H9 (cell line): Measurements from ENCODE around the gene DIP2A. TPM values are rescaled to one million over a fixed set of nuclear protein-coding genes. Genes with fewer than 3 reads are reported as not detected.

Experiments used
- DNase-seq: peaks from one replicate; pipeline ENCODE4 v3.0.0-alpha.2; 2017
- H2AFZ ChIP-seq: one replicate; pipeline ENCODE4 v1.6.1; 2013; ENCODE audit warnings: mild to moderate bottlenecking, low read length, control low read depth, moderate library complexity
- H2AK5ac ChIP-seq: 2 replicates; pipeline ENCODE4 v1.6.1; 2013; ENCODE audit warnings: low read length, control low read depth, mixed read lengths; ENCODE audit not compliant: insufficient read length
- H2BK120ac ChIP-seq: one replicate; pipeline ENCODE4 v1.6.1; 2013; ENCODE audit warnings: low read depth, mild to moderate bottlenecking, low read length, control low read depth, inconsistent platforms; ENCODE audit not compliant: poor library complexity, severe bottlenecking
- H2BK12ac ChIP-seq: 2 replicates; pipeline ENCODE4 v1.6.1; 2013; ENCODE audit warnings: low read length, control low read depth, mixed read lengths, low read depth; ENCODE audit not compliant: insufficient read length
- H2BK15ac ChIP-seq: 2 replicates; pipeline ENCODE4 v1.6.1; 2013; ENCODE audit warnings: low read depth, low read length, control low read depth
- H2BK20ac ChIP-seq: one replicate; pipeline ENCODE4 v1.6.1; 2013; ENCODE audit warnings: low read depth, mild to moderate bottlenecking, low read length, control low read depth, inconsistent platforms; ENCODE audit not compliant: poor library complexity, severe bottlenecking
- H2BK5ac ChIP-seq: 2 replicates; pipeline ENCODE4 v1.6.1; 2013; ENCODE audit warnings: low read length, control low read depth, mixed read lengths; ENCODE audit not compliant: insufficient read length
- H3K14ac ChIP-seq: 2 replicates; pipeline ENCODE4 v1.6.1; 2013; ENCODE audit warnings: low read length, control low read depth; ENCODE audit not compliant: insufficient read depth
- H3K18ac ChIP-seq: 2 replicates; pipeline ENCODE4 v1.6.1; 2013; ENCODE audit warnings: low read depth, mild to moderate bottlenecking, mixed read lengths, low read length, control low read depth; ENCODE audit not compliant: insufficient read length
- H3K23ac ChIP-seq: 2 replicates; pipeline ENCODE4 v1.6.1; 2013; ENCODE audit warnings: low read length, control low read depth, mixed read lengths, low read depth; ENCODE audit not compliant: insufficient read length
- H3K23me2 ChIP-seq: 2 replicates; pipeline ENCODE4 v1.6.1; 2013; ENCODE audit warnings: low read depth, mild to moderate bottlenecking, mixed read lengths, low read length, control low read depth; ENCODE audit not compliant: insufficient read length, poor library complexity, severe bottlenecking
- H3K27ac ChIP-seq: 2 replicates; pipeline ENCODE4 v1.5.1; 2013; ENCODE audit warnings: low read length, control low read depth, mixed read lengths, low read depth; ENCODE audit not compliant: insufficient read length
- H3K27me3 ChIP-seq: 2 replicates; pipeline ENCODE4 v1.6.1; 2013; ENCODE audit warnings: low read length, control low read depth, inconsistent platforms; ENCODE audit not compliant: insufficient read depth
- H3K4ac ChIP-seq: 2 replicates; pipeline ENCODE4 v1.6.1; 2013; ENCODE audit warnings: low read depth, mild to moderate bottlenecking, control low read depth, inconsistent platforms, low read length, moderate library complexity
- H3K4me1 ChIP-seq: 2 replicates; pipeline ENCODE4 v1.6.1; 2013; ENCODE audit warnings: low read length, control low read depth, inconsistent platforms; ENCODE audit not compliant: insufficient read depth
- H3K4me2 ChIP-seq: 2 replicates; pipeline ENCODE4 v1.6.1; 2013; ENCODE audit warnings: low read length, control low read depth, mixed read lengths; ENCODE audit not compliant: insufficient read length, insufficient read depth
- H3K56ac ChIP-seq: 2 replicates; pipeline ENCODE4 v1.6.1; 2013; ENCODE audit warnings: low read depth, mild to moderate bottlenecking, mixed read lengths, low read length, control low read depth; ENCODE audit not compliant: insufficient read length
- H3K79me1 ChIP-seq: 2 replicates; pipeline ENCODE4 v1.6.1; 2013; ENCODE audit warnings: low read depth, mild to moderate bottlenecking, moderate library complexity, low read length, control low read depth, inconsistent platforms; ENCODE audit not compliant: insufficient read depth, poor library complexity, severe bottlenecking
- H3K79me2 ChIP-seq: 2 replicates; pipeline ENCODE4 v1.6.1; 2013; ENCODE audit warnings: low read length, control low read depth, inconsistent platforms; ENCODE audit not compliant: insufficient read depth
- H3K9ac ChIP-seq: 2 replicates; pipeline ENCODE4 v1.6.1; 2013; ENCODE audit warnings: low read length, control low read depth, mixed read lengths; ENCODE audit not compliant: insufficient read length; ENCODE audit errors: extremely low read depth
- H3K9me3 ChIP-seq: one replicate; pipeline ENCODE4 v1.6.1; 2013; ENCODE audit warnings: low read depth, low read length, inconsistent platforms; ENCODE audit not compliant: control insufficient read depth
- H3T11ph ChIP-seq: one replicate; pipeline ENCODE4 v1.6.1; 2013; ENCODE audit warnings: mild to moderate bottlenecking, low read length, control low read depth, inconsistent platforms
- H4K20me1 ChIP-seq: one replicate; pipeline ENCODE4 v1.6.1; 2013; ENCODE audit not compliant: control insufficient read depth, insufficient read length, insufficient read depth
- H4K5ac ChIP-seq: 2 replicates; pipeline ENCODE4 v1.6.1; 2013; ENCODE audit warnings: low read depth, mild to moderate bottlenecking, mixed read lengths, low read length, control low read depth; ENCODE audit not compliant: insufficient read length
- H4K8ac ChIP-seq: replicated peaks from 2 replicates; pipeline ENCODE4 v1.6.1; 2013; ENCODE audit warnings: low read length, control low read depth, mixed read lengths, low read depth; ENCODE audit not compliant: insufficient read length
- H4K91ac ChIP-seq: 2 replicates; pipeline ENCODE4 v1.6.1; 2013; ENCODE audit warnings: low read depth, mild to moderate bottlenecking, moderate library complexity, mixed read lengths, low read length, control low read depth; ENCODE audit not compliant: insufficient read length
- H3K27ac Mint-ChIP-seq, 3 experiments: 2 replicates in 2 of 3; 3 replicates in 1 of 3; pipeline ENCODE4 v1.8.0; 2020 to 2021; ENCODE audit warnings: mixed read lengths in 3 of 3, mild to moderate bottlenecking in 1 of 3, moderate library complexity in 1 of 3
- H3K27me3 Mint-ChIP-seq: 2 replicates; pipeline ENCODE4 v1.8.0; 2021; ENCODE audit warnings: low read depth, mild to moderate bottlenecking, moderate library complexity, mixed read lengths
- H3K36me3 Mint-ChIP-seq, 3 experiments: 2 replicates in 2 of 3; 3 replicates in 1 of 3; pipeline ENCODE4 v1.8.0; 2020 to 2021; ENCODE audit warnings: low read depth in 3 of 3, mixed read lengths in 3 of 3; ENCODE audit not compliant: insufficient read depth in 1 of 3
- H3K4me1 Mint-ChIP-seq, 2 experiments: 2 replicates each; pipeline ENCODE4 v1.8.0; 2020; ENCODE audit warnings: mixed read lengths in 2 of 2
- H3K4me3 Mint-ChIP-seq, 2 experiments: 2 replicates in 1 of 2; 3 replicates in 1 of 2; pipeline ENCODE4 v1.8.0; 2020 to 2021; ENCODE audit warnings: mild to moderate bottlenecking in 2 of 2, mixed read lengths in 2 of 2, moderate library complexity in 1 of 2
- H3K9me3 Mint-ChIP-seq, 2 experiments: 2 replicates in 1 of 2; 3 replicates in 1 of 2; pipeline ENCODE4 v1.8.0; 2020; ENCODE audit warnings: mild to moderate bottlenecking in 2 of 2, mixed read lengths in 2 of 2, moderate library complexity in 1 of 2
- WGBS: extraction: QIAGEN DNeasy Blood & Tissue Kit; methylation state at CpG from one replicate; pipeline ENCODE4 v1.1.7; 2013; ENCODE audit warnings: missing lambda C conversion rate, low lambda C conversion rate, mixed read lengths; ENCODE audit not compliant: insufficient read length; ENCODE audit errors: extremely low coverage; 5-methylcytosine and 5-hydroxymethylcytosine counted together
- total RNA-seq: library from RNA; stranded (reverse); gene quantifications from 2 replicates; pipeline ENCODE4 v1.2.1, GENCODE V29; 2021
- TF ChIP-seq, protein P1 (sequence below): fragments of 200-600 bp; sonication (generic); conservative IDR thresholded peaks from 3 replicates; pipeline ENCODE4 v1.8.0; 2021; ENCODE audit warnings: antibody characterized with exemption, mild to moderate bottlenecking

DIP2A gene
- total RNA-seq, 1 experiment from 2014 or later, result 25.2 TPM

- Histone ChIP-seq H3K27me3 (no peaks in the 10 kb centered on the region), H2BK120ac (no peak overlapping the region), H4K8ac (no peak overlapping the region), H3K56ac (no peak overlapping the region), H3K4ac (no peak overlapping the region), H2AFZ (no peak overlapping the region), H3K18ac (no peak overlapping the region), H3K23ac (no peak overlapping the region), H3K14ac (peak overlapping the region; percentile 47; the same call in 1 of the 2 replicates), H2AK5ac (no peak overlapping the region), H2BK15ac (no peak overlapping the region), H3K27ac (no peak overlapping the region), H3K23me2 (no peaks in the 10 kb centered on the region), H3K79me2 (no peaks in the 10 kb centered on the region), H3K9ac (no peak overlapping the region), H3K79me1 (no peaks in the 10 kb centered on the region), H3K4me2 (no peak overlapping the region), H4K20me1 (no peaks in the 10 kb centered on the region), H4K91ac (no peak overlapping the region), H3K4me1 (no peaks in the 10 kb centered on the region), H2BK12ac (no peak overlapping the region), H2BK5ac (no peak overlapping the region), H3T11ph (no peak overlapping the region), H4K5ac (no peak overlapping the region), H3K9me3 (no peaks in the 10 kb centered on the region), H2BK20ac (no peak overlapping the region)
- H3K36me3 Mint-ChIP-seq, result peaks cover 3 to 17% (median 16%) of the 10 kb centered on the region in 3 experiments; a peak in 5 of 7 replicates
- no peak overlapping the region for H3K4me3 Mint-ChIP-seq
- TF ChIP-seq, protein P1, sequence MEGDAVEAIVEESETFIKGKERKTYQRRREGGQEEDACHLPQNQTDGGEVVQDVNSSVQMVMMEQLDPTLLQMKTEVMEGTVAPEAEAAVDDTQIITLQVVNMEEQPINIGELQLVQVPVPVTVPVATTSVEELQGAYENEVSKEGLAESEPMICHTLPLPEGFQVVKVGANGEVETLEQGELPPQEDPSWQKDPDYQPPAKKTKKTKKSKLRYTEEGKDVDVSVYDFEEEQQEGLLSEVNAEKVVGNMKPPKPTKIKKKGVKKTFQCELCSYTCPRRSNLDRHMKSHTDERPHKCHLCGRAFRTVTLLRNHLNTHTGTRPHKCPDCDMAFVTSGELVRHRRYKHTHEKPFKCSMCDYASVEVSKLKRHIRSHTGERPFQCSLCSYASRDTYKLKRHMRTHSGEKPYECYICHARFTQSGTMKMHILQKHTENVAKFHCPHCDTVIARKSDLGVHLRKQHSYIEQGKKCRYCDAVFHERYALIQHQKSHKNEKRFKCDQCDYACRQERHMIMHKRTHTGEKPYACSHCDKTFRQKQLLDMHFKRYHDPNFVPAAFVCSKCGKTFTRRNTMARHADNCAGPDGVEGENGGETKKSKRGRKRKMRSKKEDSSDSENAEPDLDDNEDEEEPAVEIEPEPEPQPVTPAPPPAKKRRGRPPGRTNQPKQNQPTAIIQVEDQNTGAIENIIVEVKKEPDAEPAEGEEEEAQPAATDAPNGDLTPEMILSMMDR, result no peak
- WGBS, result no CpG with 5 or more reads among the region's 2 CpGs
- no peaks in the 10 kb centered on the region for H3K27me3 Mint-ChIP-seq
- no peaks in the 10 kb centered on the region for H3K9me3 Mint-ChIP-seq
- DNase-seq, result no peak
- no peaks in the 10 kb centered on the region for H3K4me1 Mint-ChIP-seq
- H3K27ac Mint-ChIP-seq, result peak overlapping the region in 1 of 3 experiments; percentile 32; a peak in 2 of 7 replicates
Measured at GRCh38 chr21:46482846-46483231, 24.1 kb downstream of the DIP2A start.
